ENCODE results near the gene PLD6.

Gene PLD6

DNA sequence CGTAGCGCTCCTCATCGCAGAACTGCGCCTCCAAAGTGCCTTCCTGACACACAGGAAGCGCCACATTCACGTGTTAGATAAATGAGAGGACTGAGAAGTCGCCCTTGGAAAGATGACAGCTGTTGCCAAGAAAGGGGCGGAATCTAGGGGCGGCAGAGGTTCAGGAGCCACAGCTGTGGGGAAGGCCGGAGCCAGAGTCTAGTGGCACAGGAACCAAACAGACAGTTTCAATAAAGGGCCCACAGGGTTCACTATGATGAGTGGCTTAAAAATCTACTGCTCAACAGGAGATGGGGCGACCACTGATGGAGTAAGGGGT lies 26.1 kb upstream of the PLD6 start:
- no peak overlapping the region for H3K4me3 ChIP-seq (ENCODE audit: low read depth, low read length)
- TF ChIP-seq, protein P1, sequence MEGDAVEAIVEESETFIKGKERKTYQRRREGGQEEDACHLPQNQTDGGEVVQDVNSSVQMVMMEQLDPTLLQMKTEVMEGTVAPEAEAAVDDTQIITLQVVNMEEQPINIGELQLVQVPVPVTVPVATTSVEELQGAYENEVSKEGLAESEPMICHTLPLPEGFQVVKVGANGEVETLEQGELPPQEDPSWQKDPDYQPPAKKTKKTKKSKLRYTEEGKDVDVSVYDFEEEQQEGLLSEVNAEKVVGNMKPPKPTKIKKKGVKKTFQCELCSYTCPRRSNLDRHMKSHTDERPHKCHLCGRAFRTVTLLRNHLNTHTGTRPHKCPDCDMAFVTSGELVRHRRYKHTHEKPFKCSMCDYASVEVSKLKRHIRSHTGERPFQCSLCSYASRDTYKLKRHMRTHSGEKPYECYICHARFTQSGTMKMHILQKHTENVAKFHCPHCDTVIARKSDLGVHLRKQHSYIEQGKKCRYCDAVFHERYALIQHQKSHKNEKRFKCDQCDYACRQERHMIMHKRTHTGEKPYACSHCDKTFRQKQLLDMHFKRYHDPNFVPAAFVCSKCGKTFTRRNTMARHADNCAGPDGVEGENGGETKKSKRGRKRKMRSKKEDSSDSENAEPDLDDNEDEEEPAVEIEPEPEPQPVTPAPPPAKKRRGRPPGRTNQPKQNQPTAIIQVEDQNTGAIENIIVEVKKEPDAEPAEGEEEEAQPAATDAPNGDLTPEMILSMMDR (conservative IDR thresholded peaks at IDR 0.05; ENCODE audit: low read depth, low read length): no peak
- DNase-seq (ENCODE audit: low read depth): no peak

DNA sequence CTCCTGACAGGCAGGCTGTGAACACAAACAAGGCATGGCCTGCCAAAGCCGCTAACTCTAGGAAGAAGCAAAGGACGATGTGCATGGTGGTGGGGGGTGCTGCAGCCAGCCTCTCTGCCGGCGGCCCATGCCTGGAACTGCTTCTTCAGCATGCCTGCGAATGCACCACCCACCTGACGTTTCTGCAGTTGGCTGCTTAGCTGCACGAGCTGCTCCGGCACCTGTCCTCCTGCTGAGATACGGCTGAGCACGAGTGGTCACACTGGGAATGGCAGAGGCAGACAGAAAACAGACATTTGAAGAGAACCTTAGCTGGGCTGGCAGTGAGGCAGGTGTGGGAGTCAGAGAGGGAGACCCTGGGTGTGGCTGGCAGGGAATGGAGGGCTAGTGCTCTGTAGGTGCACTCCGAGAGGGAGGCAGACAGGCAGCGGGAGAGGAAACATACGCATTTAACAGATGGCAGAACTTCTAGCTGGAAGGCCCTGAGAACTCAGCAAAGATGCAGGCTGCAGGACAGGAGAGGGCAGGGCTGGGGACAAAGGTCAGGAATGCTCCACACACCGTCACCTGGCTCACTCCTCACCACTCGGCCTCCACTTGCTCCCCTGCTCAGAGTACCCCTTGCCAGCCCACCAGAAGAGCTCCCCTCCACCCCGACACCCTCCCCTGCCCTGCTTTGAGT lies 25.6 kb upstream of the PLD6 start:
- H3K4me3 ChIP-seq (ENCODE audit: low read depth, low read length): no peak overlapping the region
- DNase-seq (ENCODE audit: low read depth): no peak
- TF ChIP-seq, protein P1 (conservative IDR thresholded peaks at IDR 0.05; ENCODE audit: low read depth, low read length): no peak

DNA sequence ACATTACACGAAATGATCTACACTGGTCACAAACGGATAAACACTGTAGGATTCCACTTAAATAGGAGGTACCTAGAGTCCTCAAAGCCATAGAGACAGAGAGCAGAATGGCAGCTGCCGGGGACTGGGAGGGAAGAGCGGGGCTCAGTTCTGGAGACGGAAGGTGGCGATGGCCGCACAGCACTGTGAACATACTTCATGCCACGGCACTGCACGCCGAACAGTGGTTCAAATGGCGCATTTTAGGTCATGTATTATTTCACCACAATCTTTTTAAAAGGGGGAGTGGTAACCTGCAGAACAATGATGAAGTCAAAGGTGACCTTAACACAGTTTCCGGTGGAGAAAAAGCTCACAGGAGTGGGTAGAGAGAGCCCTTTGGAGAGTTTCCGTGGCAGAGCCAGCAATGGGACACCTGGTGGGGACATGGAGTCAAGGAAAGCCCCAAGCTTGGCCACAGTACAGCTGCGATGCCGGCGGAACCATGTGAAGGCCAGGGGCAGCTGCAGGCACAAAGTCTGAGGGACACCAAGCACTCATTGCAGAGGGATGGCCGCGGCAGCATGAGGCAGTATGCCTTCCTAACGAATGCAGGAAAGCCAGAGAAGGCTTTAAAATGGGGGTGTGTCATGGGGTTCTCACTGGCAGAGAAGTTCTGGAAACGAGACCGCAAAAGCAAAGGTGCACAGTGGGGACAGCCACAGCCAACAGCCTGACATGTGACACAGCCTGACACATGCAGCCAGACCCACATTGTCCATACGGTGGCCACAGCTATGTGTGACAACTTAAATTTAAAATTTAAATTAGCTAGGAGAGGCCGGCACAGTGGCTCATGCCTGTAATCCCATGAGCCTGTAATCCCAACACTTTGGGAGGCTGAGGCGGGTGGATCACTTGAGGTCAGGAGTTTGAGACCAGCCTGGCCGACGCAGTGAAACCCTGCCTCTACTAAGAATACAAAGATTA lies 23.6 kb upstream of the PLD6 start:
- TF ChIP-seq, protein P1 (conservative IDR thresholded peaks at IDR 0.05; ENCODE audit: low read depth, low read length): no peak
- H3K4me3 ChIP-seq (ENCODE audit: low read depth, low read length): no peak overlapping the region
- no peak for DNase-seq (ENCODE audit: low read depth)

DNA sequence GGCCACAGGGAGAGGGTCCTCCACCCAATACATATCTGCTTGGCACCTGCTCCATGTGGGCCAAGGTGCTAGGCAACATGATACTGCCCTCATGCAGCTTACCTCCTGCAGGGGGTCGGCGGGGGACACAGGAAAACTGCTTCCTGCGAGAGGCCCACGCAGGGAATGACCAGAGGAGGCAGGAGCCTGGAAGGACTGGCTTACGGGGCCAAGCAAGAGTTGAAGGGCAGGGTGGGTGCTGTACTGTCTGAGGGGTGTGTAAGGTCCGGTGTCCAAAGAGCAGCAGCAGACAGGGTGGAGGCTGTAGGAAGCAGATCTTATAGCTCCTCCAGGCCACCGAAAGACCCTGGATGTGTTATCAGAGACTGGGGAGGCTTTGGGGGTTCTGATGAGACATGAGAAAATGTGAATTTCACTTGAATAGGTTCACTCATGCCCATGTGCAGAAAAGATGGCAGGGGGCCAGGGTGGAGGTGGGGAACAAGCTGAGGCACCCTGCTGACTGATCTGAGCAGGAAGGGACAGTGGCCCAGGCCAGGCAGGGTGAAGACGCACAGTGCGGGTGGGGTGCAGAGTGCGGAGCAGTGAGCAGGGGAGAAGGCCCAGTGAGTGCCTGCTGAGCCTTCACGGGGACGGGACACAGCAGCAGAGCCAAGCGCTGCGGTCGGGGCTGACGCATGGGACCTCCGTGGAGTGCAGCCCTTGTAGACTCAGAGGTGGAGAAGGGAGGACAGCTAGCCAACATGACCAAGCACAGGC lies 22.6 kb upstream of the PLD6 start:
- TF ChIP-seq, protein P1 (conservative IDR thresholded peaks at IDR 0.05; ENCODE audit: low read depth, low read length): no peak
- no peak for DNase-seq (ENCODE audit: low read depth)
- no peak overlapping the region for H3K4me3 ChIP-seq (ENCODE audit: low read depth, low read length)

DNA sequence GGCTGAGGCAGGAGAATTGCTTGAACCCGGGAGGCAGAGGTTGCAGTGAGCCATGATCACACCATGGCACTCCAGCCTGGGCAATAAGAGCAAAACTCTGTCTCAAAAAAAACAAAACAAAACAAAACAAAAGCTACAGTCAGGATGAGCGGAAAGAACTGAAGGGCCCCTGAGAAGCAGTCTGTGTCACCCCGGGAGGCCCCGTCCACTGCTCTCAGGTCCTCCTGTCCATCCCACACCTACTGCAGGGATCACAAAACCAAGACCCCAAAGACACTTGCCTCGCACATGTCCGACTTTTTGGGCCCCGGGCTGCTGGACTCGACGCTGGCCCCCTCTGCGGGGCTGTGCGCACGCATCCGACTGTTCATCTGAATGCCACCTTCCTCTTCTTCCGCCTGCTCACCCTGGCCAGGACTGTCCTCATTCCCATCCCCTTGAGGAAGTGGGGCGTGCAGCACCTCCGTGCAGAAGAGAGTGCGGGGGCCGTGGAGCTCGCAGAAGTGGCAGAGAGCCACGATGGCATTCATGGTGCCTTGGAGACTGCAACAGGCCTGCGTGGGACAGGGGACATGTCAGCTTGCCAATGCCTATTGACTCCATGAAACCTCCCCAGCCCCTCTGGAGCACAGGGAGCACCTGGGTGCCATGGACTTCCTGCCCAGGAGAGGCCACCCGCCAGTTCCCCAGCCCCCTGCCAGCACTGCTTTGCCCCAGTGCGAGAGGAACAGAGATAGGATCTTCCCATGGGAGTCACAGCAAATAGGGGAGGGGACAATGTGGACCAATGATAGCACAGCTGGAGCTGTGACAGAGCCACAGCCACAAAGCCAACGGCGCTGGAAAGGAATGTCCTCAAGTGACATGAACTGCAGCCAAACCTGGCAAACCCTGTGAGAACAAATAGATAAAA lies 21.7 kb upstream of the PLD6 start:
- no peak overlapping the region for H3K4me3 ChIP-seq (ENCODE audit: low read depth, low read length)
- DNase-seq (ENCODE audit: low read depth): no peak
- TF ChIP-seq, protein P1 (conservative IDR thresholded peaks at IDR 0.05; ENCODE audit: low read depth, low read length): no peak
